GM18868 (cell line): Measurements from ENCODE around the gene CCDC88A.
A peak's percentile ranks its signal among the peaks of the same experiment; 100 is the strongest.
"Not testable (repeated sequence)": the region's sequence is repeated elsewhere in the genome, so short reads cannot be mapped to it uniquely, and the experiment has no call there.

Experiments
- ATAC-seq: cut with Tn5 transposase; IDR thresholded peaks from one replicate; pipeline ENCODE4 v1.9.1; 2021; ENCODE audit warnings: mild to moderate bottlenecking, moderate library complexity; ENCODE audit not compliant: unreplicated experiment

Gene CCDC88A, protein sequence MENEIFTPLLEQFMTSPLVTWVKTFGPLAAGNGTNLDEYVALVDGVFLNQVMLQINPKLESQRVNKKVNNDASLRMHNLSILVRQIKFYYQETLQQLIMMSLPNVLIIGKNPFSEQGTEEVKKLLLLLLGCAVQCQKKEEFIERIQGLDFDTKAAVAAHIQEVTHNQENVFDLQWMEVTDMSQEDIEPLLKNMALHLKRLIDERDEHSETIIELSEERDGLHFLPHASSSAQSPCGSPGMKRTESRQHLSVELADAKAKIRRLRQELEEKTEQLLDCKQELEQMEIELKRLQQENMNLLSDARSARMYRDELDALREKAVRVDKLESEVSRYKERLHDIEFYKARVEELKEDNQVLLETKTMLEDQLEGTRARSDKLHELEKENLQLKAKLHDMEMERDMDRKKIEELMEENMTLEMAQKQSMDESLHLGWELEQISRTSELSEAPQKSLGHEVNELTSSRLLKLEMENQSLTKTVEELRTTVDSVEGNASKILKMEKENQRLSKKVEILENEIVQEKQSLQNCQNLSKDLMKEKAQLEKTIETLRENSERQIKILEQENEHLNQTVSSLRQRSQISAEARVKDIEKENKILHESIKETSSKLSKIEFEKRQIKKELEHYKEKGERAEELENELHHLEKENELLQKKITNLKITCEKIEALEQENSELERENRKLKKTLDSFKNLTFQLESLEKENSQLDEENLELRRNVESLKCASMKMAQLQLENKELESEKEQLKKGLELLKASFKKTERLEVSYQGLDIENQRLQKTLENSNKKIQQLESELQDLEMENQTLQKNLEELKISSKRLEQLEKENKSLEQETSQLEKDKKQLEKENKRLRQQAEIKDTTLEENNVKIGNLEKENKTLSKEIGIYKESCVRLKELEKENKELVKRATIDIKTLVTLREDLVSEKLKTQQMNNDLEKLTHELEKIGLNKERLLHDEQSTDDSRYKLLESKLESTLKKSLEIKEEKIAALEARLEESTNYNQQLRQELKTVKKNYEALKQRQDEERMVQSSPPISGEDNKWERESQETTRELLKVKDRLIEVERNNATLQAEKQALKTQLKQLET (N-terminal part only)

DNA sequence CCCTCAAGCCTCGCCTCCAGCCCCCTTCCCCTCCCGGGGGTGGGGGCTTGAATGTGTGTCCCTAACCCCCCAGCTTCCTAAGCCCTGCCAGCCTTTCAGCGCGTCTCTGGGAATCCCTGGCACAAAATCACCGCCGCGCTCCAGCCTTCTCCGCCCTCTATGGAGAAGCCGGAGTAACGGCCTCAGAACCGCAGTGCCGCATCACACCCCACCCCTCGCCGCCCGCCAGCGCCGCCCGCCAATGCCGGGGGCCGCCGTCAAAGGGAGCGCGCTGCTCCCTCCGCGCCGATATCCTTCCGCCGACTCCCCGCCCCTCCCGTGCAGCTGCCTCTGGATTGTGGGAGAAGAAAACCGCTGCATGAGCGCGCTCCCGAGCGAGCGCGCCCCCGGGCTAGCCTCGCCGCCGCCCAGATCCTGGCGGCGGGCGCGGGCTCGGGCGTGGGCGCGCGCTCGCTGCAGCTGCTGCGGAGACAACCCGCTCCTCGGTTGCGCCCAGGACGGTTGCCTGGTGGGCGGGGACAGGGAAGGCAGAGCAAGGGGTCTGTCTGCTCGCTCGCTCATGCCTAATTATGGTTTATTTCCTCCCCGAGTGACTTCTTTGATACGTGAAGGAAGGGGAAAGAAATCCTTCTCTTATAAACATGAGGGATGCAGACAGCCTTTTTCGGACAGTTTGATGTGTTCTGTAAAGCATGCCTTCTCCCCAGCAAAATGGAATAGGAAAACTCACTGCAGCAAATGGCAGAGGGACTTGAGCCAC, at the start of gene CCDC88A:
Gene CCDC88A (minus strand): TSS at position 178 of the 760 bp plus-strand sequence. CDS start 777 bp downstream, outside the sequence.
- ATAC-seq = peak; percentile 75

DNA sequence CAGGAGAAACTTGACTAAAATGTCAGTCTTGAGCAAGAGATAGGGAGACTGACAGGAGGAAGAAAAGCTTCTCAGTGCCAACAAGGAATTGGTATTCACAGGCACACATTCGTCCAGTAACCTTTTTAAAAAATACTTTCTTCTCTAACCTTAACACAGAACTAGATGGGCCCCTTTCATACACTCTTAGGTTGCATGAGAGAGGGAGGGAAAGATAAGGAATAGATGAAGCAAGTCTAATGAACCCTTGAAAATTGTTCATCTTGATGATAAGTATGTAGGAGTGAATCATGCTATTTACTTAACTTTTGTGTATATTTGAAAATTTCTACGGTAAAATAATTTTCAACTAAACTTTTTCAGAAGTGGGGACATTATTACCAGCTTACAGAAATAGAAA, 42.0 kb upstream of the CCDC88A start:
- ATAC-seq = no peak

DNA sequence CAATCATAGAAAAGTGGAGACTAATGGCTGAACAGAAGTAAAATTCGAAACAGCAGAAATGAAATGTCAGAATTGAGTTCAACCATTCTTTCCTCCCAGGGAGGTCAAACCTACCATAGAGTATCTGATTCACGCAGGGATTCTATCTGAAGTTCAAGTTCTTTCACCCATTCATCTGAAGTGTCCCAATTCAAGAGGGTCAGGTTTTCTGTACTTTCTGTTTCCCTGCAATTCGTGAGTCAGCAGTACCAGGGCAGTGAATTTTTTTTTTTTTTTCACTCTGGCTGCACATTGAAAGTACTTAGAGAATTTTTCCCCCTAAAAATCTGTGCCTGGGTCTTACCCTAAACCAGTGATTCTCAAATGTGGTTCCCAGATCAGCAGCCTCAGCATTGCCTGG, 40.9 kb upstream of the CCDC88A start:
- no peak for ATAC-seq

DNA sequence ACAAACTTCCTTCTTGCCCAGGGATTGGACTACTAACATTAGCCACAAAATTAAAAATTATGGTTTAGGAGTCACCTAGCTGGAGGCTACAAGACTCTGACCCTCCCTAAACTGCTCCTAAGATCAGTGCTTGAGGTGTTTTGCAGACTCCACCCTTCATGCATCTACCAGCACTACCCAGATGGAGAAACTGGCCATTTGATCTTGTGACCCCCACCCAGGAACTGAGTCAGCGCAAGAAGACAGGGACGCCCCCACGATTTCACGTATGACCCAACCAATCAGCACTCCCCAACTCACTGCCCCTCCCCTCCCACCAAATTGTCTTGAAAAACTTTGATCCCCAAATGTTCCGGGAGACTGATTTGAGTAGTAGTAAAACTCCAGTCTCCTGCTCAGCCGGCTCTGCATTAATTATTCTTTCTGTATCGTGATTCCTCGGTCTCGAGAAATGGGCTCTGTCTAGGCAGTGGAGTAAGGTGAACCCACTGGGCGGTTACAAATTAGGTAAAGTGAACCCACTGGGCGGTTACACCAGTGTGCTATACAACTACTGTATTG, 40.1 kb upstream of the CCDC88A start:
- ATAC-seq = no peak

DNA sequence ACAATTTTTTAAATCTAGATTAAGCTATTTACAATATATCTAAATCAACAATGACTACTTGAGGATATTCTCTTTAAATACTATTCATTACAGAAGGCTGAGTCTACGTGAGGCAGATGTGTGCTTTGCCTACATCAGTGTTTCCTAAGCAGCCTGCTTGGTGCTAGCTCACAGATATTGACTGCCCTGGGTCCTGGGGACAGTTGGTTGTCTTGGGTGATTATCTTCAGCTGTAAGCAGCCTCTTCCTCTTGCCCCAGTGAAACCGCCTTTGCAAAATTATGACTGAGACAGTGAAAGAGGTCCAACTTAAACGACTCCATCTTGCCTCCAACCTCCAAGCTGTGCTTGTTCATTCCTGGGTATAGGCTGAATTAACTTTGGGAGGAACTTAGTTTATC, 39.6 kb upstream of the CCDC88A start:
- no peak for ATAC-seq

DNA sequence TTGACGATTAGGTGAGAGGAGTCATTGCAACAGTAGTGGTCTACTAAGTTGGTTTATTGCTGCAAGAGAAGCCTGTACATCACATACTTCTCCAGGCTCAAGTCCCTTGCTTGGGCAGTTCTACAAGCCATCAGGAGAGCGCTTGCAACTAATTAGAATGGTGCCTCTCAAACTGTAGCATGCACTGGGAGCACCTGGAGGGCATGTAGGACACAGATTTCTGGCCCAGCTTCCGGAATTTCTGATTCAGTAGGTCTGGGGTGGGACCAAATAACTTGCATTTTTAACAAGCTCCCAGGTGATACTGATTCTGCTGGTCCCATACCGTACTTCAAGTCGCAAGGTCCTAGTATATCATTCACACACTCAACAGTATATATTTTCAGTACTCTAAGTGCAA, 34.5 kb upstream of the CCDC88A start:
- ATAC-seq = no peak

DNA sequence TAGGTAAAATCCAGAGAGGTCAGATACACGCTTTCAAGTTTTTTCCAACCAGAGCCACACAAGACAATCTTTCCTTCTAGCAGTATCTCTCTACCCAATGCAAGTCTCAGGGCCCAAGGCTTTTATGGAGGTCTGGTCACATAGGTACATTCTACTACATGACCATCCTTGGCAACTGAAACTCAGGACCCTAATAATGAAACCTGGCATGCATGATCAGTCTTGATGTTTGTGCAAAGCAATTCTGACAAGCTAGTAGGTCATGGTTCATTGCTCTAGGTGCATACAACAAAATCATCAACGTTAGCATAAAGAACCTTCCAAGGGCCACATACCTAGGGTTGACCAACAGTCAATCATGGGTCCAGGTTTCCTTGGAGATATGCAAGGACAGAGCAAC, 33.2 kb upstream of the CCDC88A start:
- ATAC-seq = peak; percentile 84

DNA sequence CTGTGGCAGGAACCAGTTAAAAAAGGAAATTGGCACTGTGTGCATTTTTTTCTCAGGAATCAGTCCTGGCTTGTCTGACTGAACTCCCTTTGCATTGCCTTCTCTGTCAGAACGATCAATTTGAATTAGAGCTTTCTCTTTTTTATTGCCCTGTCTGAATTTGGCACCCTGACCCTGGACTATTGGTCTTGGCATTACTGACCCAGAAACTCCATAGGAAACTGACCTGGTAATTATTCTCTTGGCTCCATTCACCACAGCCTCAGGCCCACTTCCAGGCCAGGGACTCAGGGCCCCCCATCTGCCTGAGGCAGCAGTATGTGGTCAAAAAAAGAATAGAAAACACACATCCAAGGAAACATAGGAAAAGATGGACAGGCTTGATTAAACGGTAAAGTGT, 32.0 kb upstream of the CCDC88A start:
- ATAC-seq = no peak

DNA sequence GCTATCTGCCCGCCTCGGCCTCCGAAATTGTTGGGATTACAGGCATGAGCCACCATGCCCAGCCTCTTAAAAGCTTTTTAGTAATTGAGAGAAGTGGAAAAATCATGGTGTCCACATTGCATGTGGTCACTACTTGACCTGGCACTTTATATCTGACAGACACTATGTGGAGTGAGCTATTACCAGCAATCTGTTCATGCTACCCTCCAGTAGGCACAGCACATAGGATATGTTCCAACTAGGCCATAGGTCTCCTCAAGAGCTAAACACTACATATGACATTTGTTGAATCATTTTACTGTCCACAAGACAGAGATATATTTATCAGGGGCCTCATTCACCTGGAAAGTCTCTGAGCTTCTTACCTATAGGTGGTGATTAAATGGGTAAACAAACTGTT, 30.4 kb upstream of the CCDC88A start:
- not testable (repeated sequence) for ATAC-seq

DNA sequence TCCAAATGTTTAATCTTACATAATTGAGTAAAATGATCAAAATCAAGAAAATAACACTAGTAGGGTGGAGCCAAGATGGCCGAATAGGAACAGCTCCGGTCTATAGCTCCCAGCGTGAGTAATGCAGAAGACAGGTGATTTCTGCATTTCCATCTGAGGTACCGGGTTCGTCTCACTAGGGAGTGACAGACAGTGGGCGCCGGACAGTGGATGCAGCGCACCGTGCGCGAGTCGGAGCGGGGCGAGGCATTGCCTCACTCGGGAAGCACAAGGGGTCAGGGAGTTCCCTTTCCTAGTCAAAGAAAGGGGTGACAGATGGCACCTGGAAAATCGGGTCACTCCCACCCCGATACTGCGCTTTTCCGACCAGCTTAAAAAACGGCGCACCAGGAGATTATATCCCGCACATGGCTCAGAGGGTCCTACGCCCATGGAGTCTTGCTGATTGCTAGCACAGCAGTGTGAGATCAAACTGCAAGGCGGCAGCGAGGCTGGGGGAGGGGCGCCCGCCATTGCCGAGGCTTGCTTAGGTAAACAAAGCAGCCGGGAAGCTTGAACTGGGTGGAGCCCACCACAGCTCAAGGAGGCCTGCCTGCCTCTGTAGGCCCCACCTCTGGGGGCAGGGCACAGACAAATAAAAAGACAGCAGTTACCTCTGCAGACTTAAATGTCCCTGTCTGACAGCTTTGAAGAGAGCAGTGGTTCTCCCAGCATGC, 22.5 kb upstream of the CCDC88A start:
- ATAC-seq = not testable (repeated sequence)

DNA sequence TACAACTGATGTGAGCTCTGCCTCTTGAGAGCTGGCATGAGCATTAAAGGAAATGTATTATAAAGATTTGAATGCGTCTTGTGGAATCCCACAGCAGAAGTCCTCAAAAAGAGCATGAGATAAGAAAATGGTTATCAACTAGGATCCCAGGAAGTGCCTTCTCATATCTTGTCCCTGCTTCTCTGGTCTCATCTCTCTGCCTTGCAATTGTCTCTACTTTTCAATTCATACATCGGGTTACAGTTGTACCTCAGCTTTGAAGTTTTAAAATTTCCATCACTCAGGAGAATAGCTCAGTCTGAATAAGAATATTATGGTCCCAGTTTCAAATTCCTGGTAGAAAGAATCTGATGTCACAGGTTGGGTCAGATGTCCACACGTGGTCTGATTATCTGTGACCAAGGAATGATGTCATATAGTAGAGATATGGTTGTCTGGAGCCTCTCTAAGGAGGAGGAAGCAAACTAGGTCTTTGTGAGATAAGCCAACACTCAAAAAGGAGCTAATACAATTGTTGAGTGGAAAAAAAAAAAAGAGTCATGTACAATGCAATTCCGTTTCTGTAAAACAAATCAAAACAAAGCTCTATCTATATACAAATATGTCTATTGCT, 21.7 kb upstream of the CCDC88A start:
- ATAC-seq = no peak

DNA sequence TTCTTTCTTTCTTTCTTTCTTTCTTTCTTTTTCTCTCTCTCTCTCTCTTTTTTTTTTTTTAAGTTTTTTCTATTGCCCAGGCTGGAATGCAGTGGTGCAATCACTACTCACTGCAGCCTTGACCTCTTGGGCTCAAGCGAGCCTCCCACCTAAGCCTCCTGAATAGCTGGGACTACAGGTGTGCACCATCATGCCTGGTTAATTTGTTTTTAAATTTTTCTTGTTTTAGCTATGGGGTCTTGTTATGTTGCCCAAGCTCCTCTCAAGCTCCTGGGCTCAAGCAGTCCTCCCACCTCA, 19.4 kb upstream of the CCDC88A start:
- no peak for ATAC-seq

DNA sequence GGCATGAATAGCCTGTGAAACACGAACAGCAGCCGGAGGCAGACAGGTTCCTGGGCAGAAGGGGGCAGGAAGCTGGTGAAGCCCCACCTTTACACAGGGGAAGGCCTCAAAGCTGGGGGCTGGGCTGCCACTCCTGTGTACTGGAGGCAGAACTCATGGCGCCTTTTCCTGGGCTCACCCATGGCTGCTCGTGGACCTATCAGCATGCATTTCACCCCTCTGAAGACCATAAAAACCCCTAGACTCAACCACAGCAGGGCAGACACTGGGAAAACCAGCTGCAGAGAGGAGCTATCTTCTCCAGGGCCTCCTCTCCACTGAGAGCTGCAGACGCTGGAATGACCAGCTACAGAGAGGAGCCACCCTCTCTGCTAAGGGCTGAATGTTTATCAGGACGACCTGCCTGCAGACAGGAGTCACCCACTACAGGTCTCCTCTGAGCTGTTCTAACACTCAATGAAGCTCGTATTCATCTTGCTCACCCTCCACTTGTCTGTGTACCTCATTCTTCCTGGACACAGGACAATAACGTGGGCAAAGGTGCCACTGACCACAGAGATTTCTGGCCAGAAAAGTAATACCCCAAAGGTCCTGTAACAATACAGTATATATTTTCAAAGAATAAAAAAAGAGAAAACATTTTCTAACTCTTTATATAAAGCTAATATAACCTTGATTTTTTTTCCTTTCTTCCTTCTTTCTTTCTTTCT, 18.9 kb upstream of the CCDC88A start:
- ATAC-seq = no peak

DNA sequence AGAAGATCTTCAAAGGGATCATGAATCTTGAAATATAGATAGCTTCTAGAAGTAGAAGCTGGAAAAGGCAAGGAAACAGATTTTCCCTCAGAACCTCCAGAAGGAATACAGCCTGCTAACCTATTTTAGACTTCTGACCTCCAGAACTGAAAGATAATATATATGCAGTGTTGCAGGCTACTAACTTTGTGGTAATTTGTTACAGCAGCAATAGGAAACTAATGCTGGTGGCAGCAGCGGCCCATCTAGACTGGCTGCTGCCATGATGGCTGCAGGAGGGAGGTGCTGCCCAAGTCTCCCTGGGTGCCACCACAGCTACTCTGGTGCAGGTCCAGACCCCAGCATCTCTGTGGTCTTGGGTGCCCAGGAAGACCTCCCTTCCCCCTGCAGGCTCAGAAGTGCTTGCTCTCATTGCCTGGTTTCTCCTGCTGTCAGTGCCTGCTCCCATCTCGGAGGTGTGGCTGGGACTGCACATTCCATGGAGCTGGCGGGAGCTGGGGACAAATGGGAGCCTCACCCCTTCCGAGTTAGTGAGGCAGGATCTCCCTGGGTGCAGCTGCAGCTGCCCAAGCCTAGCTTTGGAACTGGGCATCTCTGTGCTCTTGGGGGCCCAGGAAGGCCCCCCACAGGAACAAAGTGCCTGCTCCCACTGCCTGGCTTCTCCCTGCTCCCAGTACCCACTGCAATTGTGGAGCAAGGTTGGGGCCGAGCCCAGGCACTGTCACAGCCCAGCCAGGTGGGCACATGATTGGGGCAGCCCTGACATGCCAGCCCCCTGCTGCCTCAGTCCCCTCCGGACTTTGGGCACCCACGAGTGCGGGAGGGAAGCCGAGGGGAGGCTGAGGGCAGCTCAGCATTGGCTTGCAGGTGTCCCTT, 18.1 kb upstream of the CCDC88A start:
- ATAC-seq = no peak

DNA sequence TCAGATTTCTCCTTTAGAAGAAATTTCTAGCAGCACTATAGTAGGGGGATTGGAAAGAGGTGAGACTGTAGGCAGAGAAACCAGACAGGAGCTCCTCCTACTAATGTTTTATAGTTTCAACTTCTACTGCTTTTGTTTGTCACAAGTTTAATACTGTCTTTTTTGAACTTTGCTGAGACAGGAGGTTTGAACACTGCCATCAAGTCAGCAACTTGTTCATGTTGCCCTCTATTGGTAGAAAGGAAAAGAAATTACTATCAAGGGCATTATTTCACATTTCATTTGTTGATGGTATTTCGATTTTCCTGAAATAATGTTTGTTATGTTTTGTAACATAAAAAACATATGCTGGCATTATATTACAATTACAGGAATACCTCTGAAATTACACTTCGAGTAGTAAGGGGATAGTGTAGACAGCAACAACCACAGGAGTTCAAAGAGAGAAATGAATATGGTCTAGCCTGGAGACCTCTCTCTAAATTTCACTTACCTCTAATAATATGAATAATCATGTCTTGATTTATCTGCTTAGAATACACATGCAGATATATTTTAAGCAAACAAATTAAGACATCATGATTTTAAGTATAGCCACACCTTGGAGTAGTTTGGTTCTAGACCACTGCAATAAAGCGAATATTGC, 12.4 kb upstream of the CCDC88A start:
- peak; percentile 77 for ATAC-seq

DNA sequence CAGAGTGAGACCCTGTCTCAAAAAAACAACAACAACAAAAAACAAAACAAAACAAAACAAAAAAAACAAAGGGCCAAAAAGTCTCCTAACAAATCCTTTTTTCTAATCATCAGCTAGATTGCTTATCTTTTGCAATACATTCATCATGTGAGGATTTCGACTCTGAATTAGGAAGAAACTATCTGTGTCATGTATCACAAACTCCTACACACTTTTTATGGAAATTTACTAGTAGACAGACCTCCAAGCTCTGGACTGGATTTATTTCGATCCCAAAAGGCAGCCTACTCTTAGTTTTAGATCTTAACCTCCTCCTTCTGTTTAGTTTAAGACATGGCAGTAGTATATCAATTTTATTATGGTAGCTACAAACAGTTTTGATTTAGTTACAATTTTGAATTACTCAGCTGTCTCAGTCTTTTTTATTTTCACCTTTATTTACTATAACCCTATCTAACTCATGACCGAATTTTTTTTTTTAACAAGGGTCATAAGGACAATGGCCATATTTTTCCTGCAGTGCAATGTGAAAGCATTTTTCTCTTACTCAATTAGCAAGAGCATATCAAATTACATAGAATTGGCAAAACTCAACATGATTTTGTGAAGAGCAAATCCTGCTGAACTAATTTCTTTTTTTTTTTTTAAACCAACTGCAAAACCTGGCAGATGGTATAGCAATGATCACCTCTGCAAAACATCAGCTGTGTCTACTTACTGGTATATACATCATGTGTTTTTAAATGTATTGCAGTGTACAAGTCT, 10.7 kb upstream of the CCDC88A start:
- ATAC-seq = no peak

DNA sequence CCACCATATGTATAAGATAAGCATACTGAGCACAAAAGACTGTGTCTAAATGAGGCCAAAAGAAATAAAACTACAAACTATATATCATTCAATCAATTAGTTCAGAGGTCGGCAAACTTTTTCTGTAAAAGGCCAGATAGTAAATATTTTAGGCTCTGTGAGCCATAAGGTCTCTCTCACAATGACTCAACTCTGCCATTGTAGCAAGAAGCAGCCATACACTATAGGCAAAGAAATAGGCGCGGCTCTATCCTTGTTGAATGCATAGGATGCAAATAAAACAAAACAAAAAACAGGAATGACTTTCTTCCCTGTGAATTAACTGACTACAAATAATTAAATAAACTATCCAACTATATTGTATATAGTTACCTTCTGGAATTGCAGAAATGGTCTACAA, 8.6 kb upstream of the CCDC88A start:
- no peak for ATAC-seq
